Trophoblast cell (in vitro differentiated cells and primary cell): ENCODE data around the gene PXDN.
"Not testable (repeated sequence)": the region's sequence is repeated elsewhere in the genome, so short reads cannot be mapped to it uniquely, and the experiment has no call there.

Experiments used
- DNase-seq, 2 donors: peaks; one replicate each; pipeline ENCODE4 v3.0.0-alpha.2; 2016
- H2AFZ ChIP-seq: 2 replicates; pipeline ENCODE4 v1.6.1; 2013; ENCODE audit warnings: low read length, moderate library complexity, mild to moderate bottlenecking; ENCODE audit not compliant: insufficient read depth, poor library complexity
- H2AK5ac ChIP-seq: 2 replicates; pipeline ENCODE4 v1.6.1; 2013; ENCODE audit warnings: mild to moderate bottlenecking, low read length
- H2BK120ac ChIP-seq: 2 replicates; pipeline ENCODE4 v1.6.1; 2013; ENCODE audit warnings: low read length, mild to moderate bottlenecking, moderate library complexity; ENCODE audit not compliant: insufficient read depth, poor library complexity
- H2BK12ac ChIP-seq: 2 replicates; pipeline ENCODE4 v1.6.1; 2013; ENCODE audit warnings: mild to moderate bottlenecking, low read length, moderate library complexity
- H2BK5ac ChIP-seq: 2 replicates; pipeline ENCODE4 v1.6.1; 2013; ENCODE audit warnings: low read length, low read depth, moderate library complexity, mild to moderate bottlenecking; ENCODE audit not compliant: poor library complexity
- H3K14ac ChIP-seq: 2 replicates; pipeline ENCODE4 v1.6.1; 2013; ENCODE audit warnings: mild to moderate bottlenecking, low read length
- H3K18ac ChIP-seq: 2 replicates; pipeline ENCODE4 v1.6.1; 2013; ENCODE audit warnings: mild to moderate bottlenecking, low read length
- H3K23ac ChIP-seq: 2 replicates; pipeline ENCODE4 v1.6.1; 2013; ENCODE audit warnings: low read length
- H3K27ac ChIP-seq: 2 replicates; pipeline ENCODE4 v1.5.1; 2013; ENCODE audit warnings: low read depth, mild to moderate bottlenecking, inconsistent platforms, low read length, moderate library complexity
- H3K27me3 ChIP-seq: 2 replicates; pipeline ENCODE4 v1.6.1; 2013; ENCODE audit warnings: inconsistent platforms, mild to moderate bottlenecking, low read length, moderate library complexity; ENCODE audit not compliant: insufficient read depth
- H3K36me3 ChIP-seq, 2 experiments: 1 replicate in 1 of 2; 2 replicates in 1 of 2; pipeline ENCODE4 v1.6.1; 2013; ENCODE audit warnings: low read length in 2 of 2, mild to moderate bottlenecking in 2 of 2, moderate library complexity in 1 of 2; ENCODE audit not compliant: insufficient read depth in 2 of 2, control insufficient read depth in 1 of 2
- H3K4ac ChIP-seq: 2 replicates; pipeline ENCODE4 v1.6.1; 2013; ENCODE audit warnings: low read depth, mild to moderate bottlenecking, low read length, moderate library complexity
- H3K4me1 ChIP-seq, 2 experiments: 1 replicate in 1 of 2; 2 replicates in 1 of 2; pipeline ENCODE4 v1.6.1; 2013; ENCODE audit warnings: low read length in 2 of 2, mild to moderate bottlenecking in 2 of 2, moderate library complexity in 1 of 2; ENCODE audit not compliant: insufficient read depth in 2 of 2, control insufficient read depth in 1 of 2
- H3K4me2 ChIP-seq: 2 replicates; pipeline ENCODE4 v1.6.1; 2013; ENCODE audit warnings: inconsistent platforms, mild to moderate bottlenecking, low read length, moderate library complexity
- H3K4me3 ChIP-seq: 2 replicates; pipeline ENCODE4 v1.5.1; 2013; ENCODE audit warnings: mild to moderate bottlenecking, low read depth, low read length, inconsistent platforms
- H3K79me1 ChIP-seq: one replicate; pipeline ENCODE4 v1.6.1; 2013; ENCODE audit warnings: low read length
- H3K79me2 ChIP-seq: 2 replicates; pipeline ENCODE4 v1.6.1; 2013; ENCODE audit warnings: low read length, mild to moderate bottlenecking; ENCODE audit not compliant: control insufficient read depth, insufficient read depth, poor library complexity
- H3K9ac ChIP-seq: 2 replicates; pipeline ENCODE4 v1.6.1; 2013; ENCODE audit warnings: mild to moderate bottlenecking, low read length
- H3K9me3 ChIP-seq: 2 replicates; pipeline ENCODE4 v1.6.1; 2013; ENCODE audit warnings: low read depth, mild to moderate bottlenecking, control low read depth, inconsistent platforms, low read length; ENCODE audit not compliant: insufficient read depth
- H4K12ac ChIP-seq: 2 replicates; pipeline ENCODE4 v1.6.1; 2013; ENCODE audit warnings: low read depth, mild to moderate bottlenecking, low read length, moderate library complexity
- H4K8ac ChIP-seq: 2 replicates; pipeline ENCODE4 v1.6.1; 2013; ENCODE audit warnings: low read depth, mild to moderate bottlenecking, low read length, moderate library complexity
- H4K91ac ChIP-seq: one replicate; pipeline ENCODE4 v1.6.1; 2013; ENCODE audit warnings: low read depth, mild to moderate bottlenecking, low read length, moderate library complexity
- WGBS: extraction: QIAGEN DNeasy Blood & Tissue Kit; methylation state at CpG from one replicate; pipeline ENCODE4 v1.1.7; 2013; ENCODE audit warnings: missing lambda C conversion rate; ENCODE audit not compliant: insufficient read length, insufficient coverage; ENCODE audit errors: extremely low coverage; 5-methylcytosine and 5-hydroxymethylcytosine counted together

PXDN gene

GRCh38 chr2:1765201-1765600, 20.9 kb upstream of the PXDN start:
- H2BK120ac ChIP-seq, H3K18ac ChIP-seq, H3K9ac ChIP-seq, DNase-seq, H3K14ac ChIP-seq, H3K27me3 ChIP-seq, H2AFZ ChIP-seq, H2AK5ac ChIP-seq, H3K27ac ChIP-seq, H2BK5ac ChIP-seq, H3K23ac ChIP-seq, H3K79me2 ChIP-seq, H3K79me1 ChIP-seq, H3K4ac ChIP-seq, H4K91ac ChIP-seq, H3K4me2 ChIP-seq, H4K12ac ChIP-seq, H3K4me3 ChIP-seq, H2BK12ac ChIP-seq, H3K36me3 ChIP-seq, H4K8ac ChIP-seq, H3K9me3 ChIP-seq: not testable (repeated sequence)
- WGBS, result no CpG with 5 or more reads among the region's 2 CpGs
- H3K4me1 ChIP-seq, result peaks cover 16 to 19% of the 10 kb centered on the region in 2 experiments

- no peak overlapping the region for H2BK12ac ChIP-seq
- no peak overlapping the region for H2AK5ac ChIP-seq
- H4K12ac ChIP-seq, result no peak overlapping the region
- peaks cover 2% of the 10 kb centered on the region for H3K79me2 ChIP-seq
- H2AFZ ChIP-seq, result no peak overlapping the region
- H3K4ac ChIP-seq, result no peak overlapping the region
- no peak overlapping the region for H3K4me2 ChIP-seq
- H3K18ac ChIP-seq, result no peak overlapping the region
- H3K79me1 ChIP-seq, result no peaks in the 10 kb centered on the region
- H3K4me3 ChIP-seq, result no peak overlapping the region
- no peaks in the 10 kb centered on the region for H3K4me1 ChIP-seq
- H3K27me3 ChIP-seq, result no peaks in the 10 kb centered on the region
- peaks cover 19% of the 10 kb centered on the region for H3K9me3 ChIP-seq
- no peak overlapping the region for H4K91ac ChIP-seq
- H3K36me3 ChIP-seq, result no peaks in the 10 kb centered on the region
- WGBS, result no CpG with 5 or more reads among the region's 13 CpGs
- no peak overlapping the region for H3K23ac ChIP-seq
- H2BK120ac ChIP-seq, result no peak overlapping the region
- no peak for DNase-seq
- no peak overlapping the region for H2BK5ac ChIP-seq
- H4K8ac ChIP-seq, result no peak overlapping the region
- H3K14ac ChIP-seq, result no peak overlapping the region
- H3K9ac ChIP-seq, result no peak overlapping the region
- no peak overlapping the region for H3K27ac ChIP-seq
Measured at GRCh38 chr2:1759611-1759930, 15.3 kb upstream of the PXDN start.

- no peaks in the 10 kb centered on the region for H3K79me1 ChIP-seq
- no peak overlapping the region for H3K9ac ChIP-seq
- peak overlapping the region; percentile 27 for H3K18ac ChIP-seq
- no peak overlapping the region for H3K4ac ChIP-seq
- no peak overlapping the region for H2BK5ac ChIP-seq
- H2AK5ac ChIP-seq, result no peak overlapping the region
- no peak overlapping the region for H3K14ac ChIP-seq
- H3K23ac ChIP-seq, result no peak overlapping the region
- H3K27ac ChIP-seq, result no peak overlapping the region
- no peak overlapping the region for H2BK12ac ChIP-seq
- no peak overlapping the region for H3K4me2 ChIP-seq
- H4K12ac ChIP-seq, result no peak overlapping the region
- H2BK120ac ChIP-seq, result no peak overlapping the region
- no peak overlapping the region for H4K91ac ChIP-seq
- DNase-seq, result no peak
- no peak overlapping the region for H3K4me3 ChIP-seq
- H3K4me1 ChIP-seq, result no peaks in the 10 kb centered on the region
- no peak overlapping the region for H2AFZ ChIP-seq
- no peak overlapping the region for H4K8ac ChIP-seq
- peaks cover 2% of the 10 kb centered on the region for H3K79me2 ChIP-seq
- H3K9me3 ChIP-seq, result peaks cover 25% of the 10 kb centered on the region
- no peaks in the 10 kb centered on the region for H3K36me3 ChIP-seq
- no peaks in the 10 kb centered on the region for H3K27me3 ChIP-seq
- WGBS, result no CpG with 5 or more reads among the region's 26 CpGs
Measured at GRCh38 chr2:1758774-1759610, 14.7 kb upstream of the PXDN start.

GRCh38 chr2:1758171-1758570, 13.9 kb upstream of the PXDN start:
- no peaks in the 10 kb centered on the region for H3K36me3 ChIP-seq
- H2BK120ac ChIP-seq, result no peak overlapping the region
- H3K27ac ChIP-seq, result no peak overlapping the region
- H3K9me3 ChIP-seq, result peaks cover 27% of the 10 kb centered on the region
- H3K27me3 ChIP-seq, result no peaks in the 10 kb centered on the region
- no peak overlapping the region for H2AFZ ChIP-seq
- no peak overlapping the region for H2BK5ac ChIP-seq
- H2BK12ac ChIP-seq, result no peak overlapping the region
- no peak overlapping the region for H4K91ac ChIP-seq
- WGBS, result no CpG with 5 or more reads among the region's 5 CpGs
- no peak overlapping the region for H4K8ac ChIP-seq
- DNase-seq, result no peak
- H3K4me2 ChIP-seq, result no peak overlapping the region
- H3K9ac ChIP-seq, result no peak overlapping the region
- no peak overlapping the region for H4K12ac ChIP-seq
- H3K23ac ChIP-seq, result no peak overlapping the region
- H3K4ac ChIP-seq, result no peak overlapping the region
- H3K79me1 ChIP-seq, result no peaks in the 10 kb centered on the region
- no peak overlapping the region for H2AK5ac ChIP-seq
- no peaks in the 10 kb centered on the region for H3K4me1 ChIP-seq
- H3K18ac ChIP-seq, result no peak overlapping the region
- H3K4me3 ChIP-seq, result no peak overlapping the region
- H3K14ac ChIP-seq, result no peak overlapping the region
- peaks cover 2% of the 10 kb centered on the region for H3K79me2 ChIP-seq
